SK-N-SH (cell line): ENCODE data around the gene LRRC36.

Experiments
- CTCF ChIP-seq: fragments of 200-600 bp; sonication (generic); IDR thresholded peaks from 2 replicates; pipeline ENCODE4 v1.6.1; 2017; ENCODE audit warnings: antibody characterized with exemption, mild to moderate bottlenecking, moderate library complexity
- EZH2phosphoT487 ChIP-seq: fragments of 200-600 bp; sonication (generic); IDR thresholded peaks from 2 replicates; pipeline ENCODE4 v1.6.1; 2017; ENCODE audit warnings: low read depth, mixed run types, mild to moderate bottlenecking, antibody characterized with exemption, moderate library complexity, borderline replicate concordance
- FOXJ3 ChIP-seq: sonication (generic); formaldehyde crosslinking; IDR thresholded peaks from 2 replicates; pipeline ENCODE4 v1.5.1; 2020; ENCODE audit warnings: mild to moderate bottlenecking, missing genetic modification reagents
- MAX ChIP-seq: IDR thresholded peaks from 2 replicates; pipeline ENCODE4 v1.4.0; 2012; ENCODE audit warnings: low read depth
- POLR2AphosphoS5 ChIP-seq: IDR thresholded peaks from 2 replicates; pipeline ENCODE4 v1.6.1; 2012; ENCODE audit warnings: low read depth, low read length
- RCOR1 ChIP-seq: fragments of 150-350 bp; IDR thresholded peaks from 2 replicates; pipeline ENCODE4 v1.6.1; 2017; ENCODE audit warnings: antibody characterized with exemption, low read length

GRCh38 chr16:67411339-67411738, 84.7 kb downstream of the LRRC36 start:
- TF ChIP-seq CTCF (no peak), FOXJ3 (CRISPR knock-in tag) (no peak), MAX (no peak), RCOR1 (no peak), POLR2AphosphoS5 (no peak), EZH2phosphoT487 (no peak)
